NOMO-1 treated with dmso at 0.1 percent for 144 hours (cell line): ENCODE results near the gene SP7.
A peak's percentile ranks its signal among the peaks of the same experiment; 100 is the strongest.
"Not testable (repeated sequence)": the region's sequence is repeated elsewhere in the genome, so short reads cannot be mapped to it uniquely, and the experiment has no call there.

Experiments used
- DNase-seq: peaks from one replicate; lab custom pipeline; 2025; ENCODE audit not compliant: unreplicated experiment; lab: John Stamatoyannopoulos, UW

Gene SP7

GRCh38 chr12:53336181-53336681 lies at the start of gene SP7:
TSS of gene SP7 (minus strand) at chr12:53336354. CDS start at chr12:53335646, 708 bp downstream.
- peak; percentile 58 for DNase-seq

GRCh38 chr12:53383258-53383657 lies 47.1 kb upstream of the SP7 start:
- no peak for DNase-seq

GRCh38 chr12:53381731-53382630 lies 45.8 kb upstream of the SP7 start:
- peak; percentile 51 for DNase-seq

GRCh38 chr12:53380794-53381730 lies 44.9 kb upstream of the SP7 start:
- peak; percentile 55 for DNase-seq

- peak; percentile 90 for DNase-seq
These were observed 44.1 kb upstream of the SP7 start, which contains the start of gene SP1 for GRCh38 chr12:53380104-53380793. TSS of gene SP1 (plus strand) at chr12:53380176. CDS start at chr12:53380292, 116 bp downstream.

GRCh38 chr12:53379389-53380103 lies 43.4 kb upstream of the SP7 start:
- DNase-seq, result peak; percentile 100

GRCh38 chr12:53378724-53379388 lies 42.7 kb upstream of the SP7 start:
- DNase-seq, result no peak

GRCh38 chr12:53378222-53378621 lies 42.1 kb upstream of the SP7 start:
- no peak for DNase-seq

GRCh38 chr12:53376747-53377146 lies 40.6 kb upstream of the SP7 start:
- no peak for DNase-seq

GRCh38 chr12:53374277-53374676 lies 38.1 kb upstream of the SP7 start:
- DNase-seq, result not testable (repeated sequence)

GRCh38 chr12:53373554-53374133 lies 37.5 kb upstream of the SP7 start:
- not testable (repeated sequence) for DNase-seq

GRCh38 chr12:53365245-53365904 lies 29.2 kb upstream of the SP7 start:
- no peak for DNase-seq

GRCh38 chr12:53361638-53362037 lies 25.5 kb upstream of the SP7 start:
- DNase-seq, result not testable (repeated sequence)

- no peak for DNase-seq
These were observed 22.8 kb upstream of the SP7 start for GRCh38 chr12:53358836-53359419.

- no peak for DNase-seq
These were observed 19.0 kb upstream of the SP7 start for GRCh38 chr12:53355121-53355520.

- no peak for DNase-seq
These were observed 17.1 kb upstream of the SP7 start for GRCh38 chr12:53353257-53353655.

- DNase-seq, result peak; percentile 72
These were observed 16.4 kb upstream of the SP7 start for GRCh38 chr12:53352331-53353256.
